MM.1S (cell line): ENCODE data around the gene F10.

Experiments
- DNase-seq: peaks from one replicate; pipeline ENCODE4 v3.0.0-alpha.2; 2015
- H2AFZ ChIP-seq: fragments of 300-600 bp; sonication (generic); 2 replicates; pipeline ENCODE4 v1.6.0; 2016; ENCODE audit warnings: antibody characterized with exemption, low read length
- H3F3A ChIP-seq: fragments of 300-600 bp; sonication (generic); 2 replicates; pipeline ENCODE4 v1.6.1; 2016; ENCODE audit warnings: mild to moderate bottlenecking, antibody characterized with exemption, low read length, moderate library complexity, mixed read lengths; ENCODE audit not compliant: insufficient read depth
- H3K27ac ChIP-seq: fragments of 300-600 bp; sonication (generic); 2 replicates; pipeline ENCODE4 v1.5.1; 2016; ENCODE audit warnings: mild to moderate bottlenecking, low read length
- H3K27me3 ChIP-seq: fragments of 300-600 bp; sonication (generic); replicated peaks from 2 replicates; pipeline ENCODE4 v1.6.0; 2016; ENCODE audit warnings: low read length; ENCODE audit not compliant: insufficient read depth
- H3K36me3 ChIP-seq: fragments of 300-600 bp; sonication (generic); replicated peaks from 2 replicates; pipeline ENCODE4 v1.6.1; 2016; ENCODE audit warnings: mild to moderate bottlenecking, low read length, mixed read lengths; ENCODE audit not compliant: insufficient read depth
- H3K4me1 ChIP-seq: fragments of 300-600 bp; sonication (generic); 2 replicates; pipeline ENCODE4 v1.6.1; 2016; ENCODE audit warnings: low read length, mixed read lengths
- H3K4me2 ChIP-seq: fragments of 300-600 bp; sonication (generic); 2 replicates; pipeline ENCODE4 v1.6.0; 2016; ENCODE audit warnings: low read depth, low read length
- H3K4me3 ChIP-seq: fragments of 300-600 bp; sonication (generic); 2 replicates; pipeline ENCODE4 v1.5.1; 2016; ENCODE audit warnings: low read length, mixed read lengths
- H3K79me2 ChIP-seq: fragments of 300-600 bp; sonication (generic); 2 replicates; pipeline ENCODE4 v1.6.1; 2016; ENCODE audit warnings: mixed run types, low read length, mixed read lengths
- H3K9ac ChIP-seq: fragments of 300-600 bp; sonication (generic); 2 replicates; pipeline ENCODE4 v1.6.1; 2016; ENCODE audit warnings: low read length, mixed read lengths
- H3K9me2 ChIP-seq: fragments of 300-600 bp; sonication (generic); replicated peaks from 2 replicates; pipeline ENCODE4 v1.6.1; 2016; ENCODE audit warnings: mild to moderate bottlenecking, low read length, mixed read lengths; ENCODE audit not compliant: insufficient read depth
- H3K9me3 ChIP-seq: fragments of 300-600 bp; sonication (generic); replicated peaks from 2 replicates; pipeline ENCODE4 v1.6.1; 2016; ENCODE audit warnings: mild to moderate bottlenecking, low read length, mixed read lengths; ENCODE audit not compliant: insufficient read depth
- H4K20me1 ChIP-seq: fragments of 300-600 bp; sonication (generic); 2 replicates; pipeline ENCODE4 v1.6.1; 2016; ENCODE audit warnings: mild to moderate bottlenecking, low read length, moderate library complexity, mixed read lengths; ENCODE audit not compliant: insufficient read depth
- EZH2 ChIP-seq: fragments of 300-600 bp; sonication (generic); optimal IDR thresholded peaks from 2 replicates; pipeline ENCODE3; 2017; ENCODE audit warnings: low read depth, mild to moderate bottlenecking, antibody characterized with exemption, low read length, mixed read lengths
- EZH2phosphoT487 ChIP-seq: fragments of 300-600 bp; sonication (generic); IDR thresholded peaks from 2 replicates; pipeline ENCODE4 v1.6.1; 2018; ENCODE audit warnings: antibody characterized with exemption, low read length
- TF ChIP-seq, protein P1 (sequence below): fragments of 300-600 bp; sonication (generic); IDR thresholded peaks from 2 replicates; pipeline ENCODE4 v1.5.1; 2016; ENCODE audit warnings: antibody characterized with exemption, low read length, mixed read lengths

F10 gene

DNA sequence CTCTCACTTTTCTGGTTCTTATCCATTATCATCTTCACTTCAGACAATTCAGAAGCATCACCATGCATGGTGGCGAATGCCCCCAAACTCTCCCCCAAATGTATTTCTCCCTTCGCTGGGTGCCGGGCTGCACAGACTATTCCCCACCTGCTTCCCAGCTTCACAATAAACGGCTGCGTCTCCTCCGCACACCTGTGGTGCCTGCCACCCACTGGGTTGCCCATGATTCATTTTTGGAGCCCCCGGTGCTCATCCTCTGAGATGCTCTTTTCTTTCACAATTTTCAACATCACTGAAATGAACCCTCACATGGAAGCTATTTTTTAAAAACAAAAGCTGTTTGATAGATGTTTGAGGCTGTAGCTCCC is 2.8 kb upstream of the F10 start:
- peaks cover 99% of the 10 kb centered on the region for H3K27me3 ChIP-seq
- H3K4me3 ChIP-seq = no peak overlapping the region
- no peaks in the 10 kb centered on the region for H3K79me2 ChIP-seq
- H3K9me2 ChIP-seq = no peaks in the 10 kb centered on the region
- H3K9ac ChIP-seq = no peak overlapping the region
- H3K4me2 ChIP-seq = no peak overlapping the region
- no peaks in the 10 kb centered on the region for H3K36me3 ChIP-seq
- no peak overlapping the region for H3K27ac ChIP-seq
- DNase-seq = no peak
- H2AFZ ChIP-seq = no peak overlapping the region
- no peaks in the 10 kb centered on the region for H3F3A ChIP-seq
- no peak for TF ChIP-seq EZH2
- TF ChIP-seq, protein P1, sequence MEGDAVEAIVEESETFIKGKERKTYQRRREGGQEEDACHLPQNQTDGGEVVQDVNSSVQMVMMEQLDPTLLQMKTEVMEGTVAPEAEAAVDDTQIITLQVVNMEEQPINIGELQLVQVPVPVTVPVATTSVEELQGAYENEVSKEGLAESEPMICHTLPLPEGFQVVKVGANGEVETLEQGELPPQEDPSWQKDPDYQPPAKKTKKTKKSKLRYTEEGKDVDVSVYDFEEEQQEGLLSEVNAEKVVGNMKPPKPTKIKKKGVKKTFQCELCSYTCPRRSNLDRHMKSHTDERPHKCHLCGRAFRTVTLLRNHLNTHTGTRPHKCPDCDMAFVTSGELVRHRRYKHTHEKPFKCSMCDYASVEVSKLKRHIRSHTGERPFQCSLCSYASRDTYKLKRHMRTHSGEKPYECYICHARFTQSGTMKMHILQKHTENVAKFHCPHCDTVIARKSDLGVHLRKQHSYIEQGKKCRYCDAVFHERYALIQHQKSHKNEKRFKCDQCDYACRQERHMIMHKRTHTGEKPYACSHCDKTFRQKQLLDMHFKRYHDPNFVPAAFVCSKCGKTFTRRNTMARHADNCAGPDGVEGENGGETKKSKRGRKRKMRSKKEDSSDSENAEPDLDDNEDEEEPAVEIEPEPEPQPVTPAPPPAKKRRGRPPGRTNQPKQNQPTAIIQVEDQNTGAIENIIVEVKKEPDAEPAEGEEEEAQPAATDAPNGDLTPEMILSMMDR = no peak
- no peak for TF ChIP-seq EZH2phosphoT487
- H3K9me3 ChIP-seq = no peaks in the 10 kb centered on the region
- H4K20me1 ChIP-seq = no peaks in the 10 kb centered on the region
- H3K4me1 ChIP-seq = no peaks in the 10 kb centered on the region

DNA sequence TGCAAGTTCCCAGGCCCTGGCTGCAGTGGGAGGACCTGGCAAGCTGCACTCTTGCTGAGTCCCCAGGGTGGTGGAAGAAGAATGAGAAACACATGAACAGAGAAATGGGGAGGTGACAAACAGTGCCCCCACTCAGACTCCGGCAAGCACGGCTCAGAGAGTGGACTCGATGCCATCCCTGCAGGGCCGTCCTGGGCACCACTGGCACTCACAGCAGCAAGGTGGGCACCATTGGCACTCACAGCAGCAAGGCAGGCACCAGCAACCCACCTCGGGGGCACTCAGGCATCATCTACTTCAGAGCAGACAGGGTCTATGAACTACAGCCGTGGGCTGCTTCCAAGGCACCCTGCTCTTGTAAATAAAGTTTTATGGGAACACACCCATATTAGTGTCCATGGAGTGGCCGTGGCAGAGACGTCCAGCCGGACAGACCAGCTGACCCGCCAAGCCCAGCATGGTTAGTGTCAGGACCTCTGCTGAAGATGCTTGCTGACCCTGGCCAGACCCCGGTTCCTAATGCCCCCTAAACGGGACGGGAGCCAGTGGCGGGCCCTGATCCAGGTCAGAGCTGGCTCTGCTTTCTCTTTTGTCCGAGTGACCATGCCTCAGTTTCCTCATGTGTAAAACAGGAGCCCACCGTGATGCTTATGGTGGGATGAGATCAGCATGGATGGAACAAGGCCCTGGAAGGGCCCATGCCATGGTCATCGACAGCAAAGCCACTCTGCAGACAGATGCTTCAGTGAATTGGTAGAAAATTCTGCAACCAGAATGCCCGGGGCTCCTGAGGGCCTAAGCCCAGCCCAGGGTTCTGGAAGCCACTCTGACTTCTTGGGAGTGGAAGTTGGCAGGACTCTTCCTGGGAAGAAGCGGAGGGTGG is 2.1 kb upstream of the F10 start:
- Histone ChIP-seq H3K9me2 (no peaks in the 10 kb centered on the region), H3F3A (no peaks in the 10 kb centered on the region), H3K27me3 (peaks cover 100% of the 10 kb centered on the region), H3K4me1 (no peaks in the 10 kb centered on the region), H3K79me2 (no peaks in the 10 kb centered on the region), H4K20me1 (no peaks in the 10 kb centered on the region), H3K9ac (no peak overlapping the region), H3K36me3 (no peaks in the 10 kb centered on the region), H3K9me3 (no peaks in the 10 kb centered on the region), H3K4me3 (no peak overlapping the region), H3K27ac (no peak overlapping the region), H2AFZ (no peak overlapping the region), H3K4me2 (no peak overlapping the region)
- no peak for DNase-seq
- no peak for TF ChIP-seq EZH2
- TF ChIP-seq EZH2phosphoT487 = no peak
- TF ChIP-seq, protein P1 = no peak

DNA sequence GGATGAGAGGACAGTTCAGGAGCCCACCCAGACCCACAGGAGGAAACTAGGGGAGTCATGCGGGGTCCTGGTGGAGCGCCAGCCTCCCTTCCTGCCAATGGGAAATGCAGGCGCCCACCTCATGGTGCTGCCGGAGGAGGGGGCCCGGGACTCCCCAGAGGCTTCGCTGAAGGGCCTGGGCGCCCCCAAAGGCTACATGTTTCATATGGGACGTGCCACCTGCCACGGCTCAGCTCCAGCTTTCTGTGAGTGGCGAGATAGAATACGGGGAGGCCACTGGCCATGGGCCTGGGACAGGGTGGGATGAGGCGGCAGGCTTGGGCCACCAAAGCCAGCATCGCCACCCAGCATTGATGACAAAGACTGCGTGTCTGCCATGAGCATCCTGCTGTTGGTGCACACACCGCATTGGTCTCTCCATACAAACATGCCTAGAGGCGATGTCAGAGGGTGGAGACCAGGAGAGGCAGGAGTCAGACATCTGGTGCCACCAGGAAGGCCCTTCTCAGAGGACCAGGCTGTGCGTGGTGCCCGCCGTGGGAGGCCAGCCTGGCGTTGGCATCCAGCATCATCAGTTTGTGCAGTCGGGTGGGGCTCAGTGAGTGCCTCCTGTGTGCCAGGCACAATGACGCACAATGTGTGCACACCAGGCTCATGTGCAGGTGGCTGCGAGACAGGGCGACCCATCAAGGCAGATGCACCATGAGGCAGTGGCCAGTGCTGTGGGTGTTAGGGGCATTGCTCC is 1.2 kb upstream of the F10 start:
- Histone ChIP-seq H3K27me3 (peaks cover 100% of the 10 kb centered on the region), H3F3A (no peaks in the 10 kb centered on the region), H3K79me2 (no peaks in the 10 kb centered on the region)

More for the DNA sequence above, 1.2 kb upstream of the F10 start:
- no peak overlapping the region for H2AFZ ChIP-seq
- H3K9me2 ChIP-seq = no peaks in the 10 kb centered on the region
- no peaks in the 10 kb centered on the region for H3K4me1 ChIP-seq
- no peak overlapping the region for H3K9ac ChIP-seq
- H4K20me1 ChIP-seq = no peaks in the 10 kb centered on the region
- H3K4me2 ChIP-seq = no peak overlapping the region
- no peak for TF ChIP-seq EZH2
- TF ChIP-seq EZH2phosphoT487 = no peak
- TF ChIP-seq, protein P1 = no peak
- DNase-seq = no peak
- H3K4me3 ChIP-seq = no peak overlapping the region
- no peaks in the 10 kb centered on the region for H3K36me3 ChIP-seq
- H3K9me3 ChIP-seq = no peaks in the 10 kb centered on the region
- H3K27ac ChIP-seq = no peak overlapping the region
